ENCODE measurements around the gene EML6. TPM values are rescaled to one million over a fixed set of nuclear protein-coding genes. Genes with fewer than 3 reads are reported as not detected.

EML6 gene
- total and polyA plus RNA-seq, 4 donors, result 0.94 to 5.1 (median 2.0) TPM

DNA sequence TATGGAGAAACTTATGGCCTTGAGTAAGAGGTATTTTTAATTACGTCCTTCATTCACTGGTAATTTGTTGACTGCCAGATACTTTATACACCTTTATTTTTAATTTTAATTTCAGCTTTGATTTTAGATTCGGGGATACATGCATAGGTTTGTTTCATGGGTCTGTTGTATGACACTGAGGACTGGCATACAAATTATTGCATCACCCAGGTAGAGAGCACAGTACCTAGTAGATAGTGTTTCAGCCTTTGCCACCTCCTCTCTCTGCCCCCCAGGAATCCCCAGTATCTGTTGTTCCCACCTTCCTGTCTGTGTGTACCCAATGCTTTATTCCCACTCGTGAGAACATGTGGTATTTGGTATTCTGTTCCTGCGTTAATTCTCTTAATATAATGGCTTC lies 188.8 kb downstream of the EML6 start:
- no peak for DNase-seq
- Histone ChIP-seq H3K36me3 (ENCODE audit: control insufficient read depth in 4 of 4, insufficient read depth in 4 of 4, low read length in 4 of 4) (no peaks in the 10 kb centered on the region), H3K4me3 (no peak overlapping the region), H3K4me1 (ENCODE audit: control insufficient read depth in 5 of 5, insufficient read depth in 5 of 5, low read length in 5 of 5) (no peaks in the 10 kb centered on the region), H3K9ac (ENCODE audit: insufficient read depth in 1 of 2, low read length in 2 of 2) (no peak overlapping the region), H3K27ac (ENCODE audit: low read depth in 1 of 2, low read length in 1 of 2) (no peak overlapping the region), H3K27me3 (ENCODE audit: control insufficient read depth in 3 of 3, insufficient read depth in 3 of 3, low read length in 2 of 3) (no peaks in the 10 kb centered on the region), H3K9me3 (ENCODE audit: control insufficient read depth in 4 of 4, insufficient read depth in 3 of 4, low read length in 3 of 4) (no peaks in the 10 kb centered on the region)
- no peak for ATAC-seq (ENCODE audit: insufficient read depth, low FRiP score)
- TF ChIP-seq, protein P1, sequence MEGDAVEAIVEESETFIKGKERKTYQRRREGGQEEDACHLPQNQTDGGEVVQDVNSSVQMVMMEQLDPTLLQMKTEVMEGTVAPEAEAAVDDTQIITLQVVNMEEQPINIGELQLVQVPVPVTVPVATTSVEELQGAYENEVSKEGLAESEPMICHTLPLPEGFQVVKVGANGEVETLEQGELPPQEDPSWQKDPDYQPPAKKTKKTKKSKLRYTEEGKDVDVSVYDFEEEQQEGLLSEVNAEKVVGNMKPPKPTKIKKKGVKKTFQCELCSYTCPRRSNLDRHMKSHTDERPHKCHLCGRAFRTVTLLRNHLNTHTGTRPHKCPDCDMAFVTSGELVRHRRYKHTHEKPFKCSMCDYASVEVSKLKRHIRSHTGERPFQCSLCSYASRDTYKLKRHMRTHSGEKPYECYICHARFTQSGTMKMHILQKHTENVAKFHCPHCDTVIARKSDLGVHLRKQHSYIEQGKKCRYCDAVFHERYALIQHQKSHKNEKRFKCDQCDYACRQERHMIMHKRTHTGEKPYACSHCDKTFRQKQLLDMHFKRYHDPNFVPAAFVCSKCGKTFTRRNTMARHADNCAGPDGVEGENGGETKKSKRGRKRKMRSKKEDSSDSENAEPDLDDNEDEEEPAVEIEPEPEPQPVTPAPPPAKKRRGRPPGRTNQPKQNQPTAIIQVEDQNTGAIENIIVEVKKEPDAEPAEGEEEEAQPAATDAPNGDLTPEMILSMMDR (IDR thresholded peaks at IDR 0.05; ENCODE audit: control extremely low read depth, extremely low read depth), result no peak
- 93 to 96% methylated on average over 4 of the region's 4 CpGs for WGBS, 2 donors

DNA sequence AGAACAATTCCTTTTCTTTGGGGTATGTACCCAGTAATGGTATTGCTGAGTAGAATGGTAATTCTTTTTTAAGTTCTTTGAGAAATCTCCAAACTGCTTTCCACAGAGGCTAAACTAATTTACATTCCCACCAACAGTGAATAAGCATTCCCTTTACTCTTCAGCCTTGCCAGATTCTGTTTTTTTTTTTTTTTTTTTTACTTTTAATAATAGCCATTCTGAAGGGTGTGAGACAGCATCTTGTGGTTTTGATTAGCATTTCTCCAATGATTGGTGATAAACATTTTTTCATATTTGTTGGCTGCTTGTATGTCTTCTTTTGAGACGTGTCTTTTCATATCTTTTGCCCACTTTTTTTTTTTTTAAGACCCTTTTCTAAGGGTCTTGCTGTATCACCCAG lies 189.4 kb downstream of the EML6 start:
- H3K4me3 ChIP-seq, result no peak overlapping the region
- WGBS, 2 donors, result 79 to 91% methylated on average over 1 of the region's 1 CpG
- TF ChIP-seq, protein P1 (IDR thresholded peaks at IDR 0.05; ENCODE audit: control extremely low read depth, extremely low read depth), result no peak
- DNase-seq, result no peak
- H3K9me3 ChIP-seq (ENCODE audit: control insufficient read depth in 4 of 4, insufficient read depth in 3 of 4, low read length in 3 of 4), result no peaks in the 10 kb centered on the region
- H3K27ac ChIP-seq (ENCODE audit: low read depth in 1 of 2, low read length in 1 of 2), result no peak overlapping the region
- H3K9ac ChIP-seq (ENCODE audit: insufficient read depth in 1 of 2, low read length in 2 of 2), result no peak overlapping the region
- no peaks in the 10 kb centered on the region for H3K36me3 ChIP-seq (ENCODE audit: control insufficient read depth in 4 of 4, insufficient read depth in 4 of 4, low read length in 4 of 4)
- no peaks in the 10 kb centered on the region for H3K27me3 ChIP-seq (ENCODE audit: control insufficient read depth in 3 of 3, insufficient read depth in 3 of 3, low read length in 2 of 3)
- ATAC-seq (ENCODE audit: insufficient read depth, low FRiP score), result no peak
- H3K4me1 ChIP-seq (ENCODE audit: control insufficient read depth in 5 of 5, insufficient read depth in 5 of 5, low read length in 5 of 5), result no peaks in the 10 kb centered on the region

DNA sequence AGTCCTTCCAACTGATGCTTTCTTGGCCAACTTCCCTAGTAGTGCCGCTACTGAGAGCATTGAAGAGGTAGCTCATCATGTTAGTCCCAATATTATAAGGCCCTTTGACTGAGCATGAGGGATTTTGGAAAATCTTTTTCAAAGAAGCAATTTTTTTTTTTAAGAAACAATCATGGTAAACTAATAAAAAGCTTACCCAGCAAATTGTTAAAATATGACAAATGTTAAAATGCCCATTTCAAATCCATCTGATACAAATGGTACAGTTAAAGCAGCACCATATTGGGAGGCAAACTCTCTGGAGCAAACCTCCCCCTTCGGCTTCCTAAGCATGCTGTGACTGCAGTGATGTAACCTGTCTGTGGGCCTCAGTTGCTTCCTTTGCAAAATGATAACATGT lies 191.2 kb downstream of the EML6 start:
- WGBS, 2 donors, result 92 to 100% methylated on average over 2 of the region's 2 CpGs
- TF ChIP-seq, protein P1 (IDR thresholded peaks at IDR 0.05; ENCODE audit: control extremely low read depth, extremely low read depth), result no peak

DNA sequence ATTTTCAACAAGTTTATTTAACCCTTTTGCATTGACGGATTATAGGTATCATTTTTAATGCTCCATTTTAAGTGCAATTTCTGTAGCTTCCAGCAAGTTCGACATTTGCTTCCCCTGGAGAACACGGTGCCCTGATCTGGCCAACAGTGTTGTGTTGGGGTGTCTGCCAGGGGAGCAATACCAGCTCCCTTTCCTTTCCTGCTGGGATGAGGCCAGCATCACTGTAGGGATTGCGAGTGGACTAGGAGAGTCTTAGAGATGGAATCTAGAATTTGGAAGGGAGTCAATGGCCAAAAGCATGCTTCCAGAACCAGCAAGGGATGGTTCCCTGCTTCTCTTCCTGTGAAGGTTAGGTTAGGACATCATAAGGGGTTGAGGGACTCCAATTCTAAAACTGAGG lies 191.6 kb downstream of the EML6 start:
- H3K9ac ChIP-seq (ENCODE audit: insufficient read depth in 1 of 2, low read length in 2 of 2), result no peak overlapping the region
- TF ChIP-seq, protein P1 (IDR thresholded peaks at IDR 0.05; ENCODE audit: control extremely low read depth, extremely low read depth), result no peak
- WGBS, 2 donors, result 91 to 94% methylated on average over 4 of the region's 4 CpGs
- H3K4me1 ChIP-seq (ENCODE audit: control insufficient read depth in 5 of 5, insufficient read depth in 5 of 5, low read length in 5 of 5), result no peaks in the 10 kb centered on the region
- ATAC-seq (ENCODE audit: insufficient read depth, low FRiP score) (no peak), DNase-seq (no peak)
- no peak overlapping the region for H3K27ac ChIP-seq (ENCODE audit: low read depth in 1 of 2, low read length in 1 of 2)
- H3K4me3 ChIP-seq, result no peak overlapping the region
- no peaks in the 10 kb centered on the region for H3K36me3 ChIP-seq (ENCODE audit: control insufficient read depth in 4 of 4, insufficient read depth in 4 of 4, low read length in 4 of 4)
- H3K9me3 ChIP-seq (ENCODE audit: control insufficient read depth in 4 of 4, insufficient read depth in 3 of 4, low read length in 3 of 4), result no peaks in the 10 kb centered on the region
- no peaks in the 10 kb centered on the region for H3K27me3 ChIP-seq (ENCODE audit: control insufficient read depth in 3 of 3, insufficient read depth in 3 of 3, low read length in 2 of 3)

More for the DNA sequence above, 191.2 kb downstream of the EML6 start:
- H3K4me3 ChIP-seq, result no peak overlapping the region
- DNase-seq, result no peak
- no peaks in the 10 kb centered on the region for H3K27me3 ChIP-seq (ENCODE audit: control insufficient read depth in 3 of 3, insufficient read depth in 3 of 3, low read length in 2 of 3)
- H3K27ac ChIP-seq (ENCODE audit: low read depth in 1 of 2, low read length in 1 of 2), result no peak overlapping the region
- H3K9ac ChIP-seq (ENCODE audit: insufficient read depth in 1 of 2, low read length in 2 of 2), result no peak overlapping the region
- no peak for ATAC-seq (ENCODE audit: insufficient read depth, low FRiP score)
- H3K4me1 ChIP-seq (ENCODE audit: control insufficient read depth in 5 of 5, insufficient read depth in 5 of 5, low read length in 5 of 5), result no peaks in the 10 kb centered on the region
- no peaks in the 10 kb centered on the region for H3K36me3 ChIP-seq (ENCODE audit: control insufficient read depth in 4 of 4, insufficient read depth in 4 of 4, low read length in 4 of 4)
- H3K9me3 ChIP-seq (ENCODE audit: control insufficient read depth in 4 of 4, insufficient read depth in 3 of 4, low read length in 3 of 4), result no peaks in the 10 kb centered on the region
